MG63 (cell line): ENCODE results near the gene MYL10. TPM values are rescaled to one million over a fixed set of nuclear protein-coding genes. Genes with fewer than 3 reads are reported as not detected.

ENCODE experiments used
- DNase-seq: peaks from one replicate; pipeline ENCODE4 v3.0.0-alpha.2; 2020
- H3K27me3 ChIP-seq: fragments of 250-450 bp; sonication (Bioruptor Pico); 2 replicates; pipeline ENCODE4 v1.5.1; 2020; ENCODE audit warnings: mild to moderate bottlenecking, moderate library complexity
- H3K36me3 ChIP-seq: fragments of 250-450 bp; sonication (Bioruptor Pico); 2 replicates; pipeline ENCODE4 v1.5.1; 2020; ENCODE audit warnings: mild to moderate bottlenecking, moderate library complexity
- H3K4me3 ChIP-seq: fragments of 250-450 bp; sonication (Bioruptor Pico); 2 replicates; pipeline ENCODE4 v1.5.1; 2020; ENCODE audit warnings: mild to moderate bottlenecking, moderate library complexity
- H3K9me3 ChIP-seq: fragments of 250-450 bp; sonication (Bioruptor Pico); 2 replicates; pipeline ENCODE4 v1.5.1; 2020; ENCODE audit warnings: mild to moderate bottlenecking, moderate library complexity
- total RNA-seq: library from RNA; depleted of rRNA; stranded (reverse); fragments of >200 nt; shearing (Covaris generic); gene quantifications from 2 replicates; pipeline ENCODE4 v1.2.3, GENCODE V29; 2014; ENCODE audit warnings: low replicate concordance; rRNA removed

The MYL10 gene
- total RNA-seq, 1 experiment from 2014 or later, result not detected

- H3K9me3 ChIP-seq, result no peaks in the 10 kb centered on the region
- H3K27me3 ChIP-seq, result no peaks in the 10 kb centered on the region
- no peak overlapping the region for H3K4me3 ChIP-seq
- no peak for DNase-seq
- no peaks in the 10 kb centered on the region for H3K36me3 ChIP-seq
These were observed 53.9 kb downstream of the MYL10 start for GRCh38 chr7:101575168-101575567.

- Histone ChIP-seq H3K36me3 (no peaks in the 10 kb centered on the region), H3K4me3 (no peak overlapping the region), H3K27me3 (no peaks in the 10 kb centered on the region), H3K9me3 (no peaks in the 10 kb centered on the region)
- no peak for DNase-seq
These were observed 56.9 kb downstream of the MYL10 start for GRCh38 chr7:101572156-101572555.

- Histone ChIP-seq H3K36me3 (no peaks in the 10 kb centered on the region), H3K4me3 (no peak overlapping the region), H3K9me3 (no peaks in the 10 kb centered on the region)
These were observed 61.9 kb downstream of the MYL10 start for GRCh38 chr7:101567230-101567629.

GRCh38 chr7:101565601-101566209 is 63.4 kb downstream of the MYL10 start:
- Histone ChIP-seq H3K4me3 (no peak overlapping the region), H3K9me3 (no peaks in the 10 kb centered on the region), H3K27me3 (no peaks in the 10 kb centered on the region), H3K36me3 (no peaks in the 10 kb centered on the region)
- no peak for DNase-seq

More at GRCh38 chr7:101567230-101567629, 61.9 kb downstream of the MYL10 start:
- no peaks in the 10 kb centered on the region for H3K27me3 ChIP-seq
- no peak for DNase-seq

- Histone ChIP-seq H3K36me3 (no peaks in the 10 kb centered on the region), H3K4me3 (no peak overlapping the region), H3K9me3 (no peaks in the 10 kb centered on the region), H3K27me3 (no peaks in the 10 kb centered on the region)
- DNase-seq, result no peak
These were observed 64.3 kb downstream of the MYL10 start for GRCh38 chr7:101564778-101565211.

- no peaks in the 10 kb centered on the region for H3K9me3 ChIP-seq
- H3K36me3 ChIP-seq, result no peaks in the 10 kb centered on the region
- no peak for DNase-seq
- H3K4me3 ChIP-seq, result no peak overlapping the region
- H3K27me3 ChIP-seq, result no peaks in the 10 kb centered on the region
These were observed 64.9 kb downstream of the MYL10 start for GRCh38 chr7:101563943-101564777.

Other genes starting within 250 kb of the MYL10 start
- gene CUX1, start 188.3 kb upstream of the MYL10 start, total RNA-seq, result 3.7 and 7.1 TPM in 2 replicates